Nephron (organoid): ENCODE data around the gene PITPNC1.

ENCODE experiments used
- H3K27ac Mint-ChIP-seq, 3 experiments: 2 replicates each; pipeline ENCODE4 v1.8.0; 2020; ENCODE audit warnings: mixed read lengths in 3 of 3, mild to moderate bottlenecking in 2 of 3, moderate library complexity in 1 of 3
- H3K27me3 Mint-ChIP-seq: 2 replicates; pipeline ENCODE4 v1.8.0; 2021; ENCODE audit warnings: low read depth, mild to moderate bottlenecking, moderate library complexity, mixed read lengths
- H3K36me3 Mint-ChIP-seq: 2 replicates; pipeline ENCODE4 v1.8.0; 2020; ENCODE audit warnings: low read depth, mixed read lengths
- H3K4me1 Mint-ChIP-seq: 2 replicates; pipeline ENCODE4 v1.8.0; 2020; ENCODE audit warnings: mixed read lengths
- H3K4me3 Mint-ChIP-seq, 3 experiments: 2 replicates each; pipeline ENCODE4 v1.8.0; 2020; ENCODE audit warnings: mild to moderate bottlenecking in 3 of 3, mixed read lengths in 3 of 3, moderate library complexity in 2 of 3
- H3K9me3 Mint-ChIP-seq: 2 replicates; pipeline ENCODE4 v1.8.0; 2020; ENCODE audit warnings: mixed read lengths
- CTCF ChIP-seq, 3 experiments: fragments of 200-600 bp; sonication (generic); IDR thresholded peaks; one replicate each; pipeline ENCODE4 v1.5.0; 2021; ENCODE audit warnings: antibody characterized with exemption in 3 of 3; ENCODE audit not compliant: unreplicated experiment in 3 of 3

PITPNC1 gene

GRCh38 chr17:67500677-67501300 is 123.7 kb downstream of the PITPNC1 start:
- TF ChIP-seq CTCF (IDR thresholded peaks at IDR 0.05; ENCODE audit: unreplicated experiment in 3 of 3) = no peak
- H3K4me3 Mint-ChIP-seq = no peak overlapping the region
- no peaks in the 10 kb centered on the region for H3K36me3 Mint-ChIP-seq
- H3K9me3 Mint-ChIP-seq = no peaks in the 10 kb centered on the region
- no peaks in the 10 kb centered on the region for H3K27me3 Mint-ChIP-seq
- H3K27ac Mint-ChIP-seq = no peak overlapping the region
- peaks cover 6% of the 10 kb centered on the region for H3K4me1 Mint-ChIP-seq

GRCh38 chr17:67502151-67502550 is 125.1 kb downstream of the PITPNC1 start:
- no peak for TF ChIP-seq CTCF (IDR thresholded peaks at IDR 0.05; ENCODE audit: unreplicated experiment in 3 of 3)
- H3K27me3 Mint-ChIP-seq = no peaks in the 10 kb centered on the region
- no peak overlapping the region for H3K4me3 Mint-ChIP-seq
- peaks cover 4% of the 10 kb centered on the region for H3K36me3 Mint-ChIP-seq
- no peaks in the 10 kb centered on the region for H3K4me1 Mint-ChIP-seq
- no peak overlapping the region for H3K27ac Mint-ChIP-seq
- peaks cover 4% of the 10 kb centered on the region for H3K9me3 Mint-ChIP-seq

- Mint-ChIP-seq H3K4me3 (no peak overlapping the region), H3K36me3 (peaks cover 5% of the 10 kb centered on the region), H3K27me3 (no peaks in the 10 kb centered on the region), H3K4me1 (no peaks in the 10 kb centered on the region), H3K9me3 (peaks cover 9% of the 10 kb centered on the region), H3K27ac (no peak overlapping the region)
- no peak for TF ChIP-seq CTCF (IDR thresholded peaks at IDR 0.05; ENCODE audit: unreplicated experiment in 3 of 3)
These were observed 126.1 kb downstream of the PITPNC1 start for GRCh38 chr17:67503184-67503583.

GRCh38 chr17:67503739-67504138 is 126.7 kb downstream of the PITPNC1 start:
- TF ChIP-seq CTCF (IDR thresholded peaks at IDR 0.05; ENCODE audit: unreplicated experiment in 3 of 3) = no peak
- Mint-ChIP-seq H3K9me3 (peaks cover 11% of the 10 kb centered on the region), H3K27me3 (no peaks in the 10 kb centered on the region), H3K36me3 (peaks cover 8% of the 10 kb centered on the region), H3K27ac (no peak overlapping the region), H3K4me3 (no peak overlapping the region), H3K4me1 (no peaks in the 10 kb centered on the region)

GRCh38 chr17:67504182-67504581 is 127.1 kb downstream of the PITPNC1 start:
- no peak for TF ChIP-seq CTCF (IDR thresholded peaks at IDR 0.05; ENCODE audit: unreplicated experiment in 3 of 3)
- Mint-ChIP-seq H3K4me1 (no peaks in the 10 kb centered on the region), H3K4me3 (no peak overlapping the region), H3K27ac (no peak overlapping the region), H3K36me3 (peaks cover 8% of the 10 kb centered on the region), H3K27me3 (no peaks in the 10 kb centered on the region), H3K9me3 (peaks cover 11% of the 10 kb centered on the region)

- H3K4me1 Mint-ChIP-seq = no peaks in the 10 kb centered on the region
- H3K4me3 Mint-ChIP-seq = no peak overlapping the region
- no peaks in the 10 kb centered on the region for H3K27me3 Mint-ChIP-seq
- H3K36me3 Mint-ChIP-seq = peaks cover 8% of the 10 kb centered on the region
- no peak overlapping the region for H3K27ac Mint-ChIP-seq
- no peak for TF ChIP-seq CTCF (IDR thresholded peaks at IDR 0.05; ENCODE audit: unreplicated experiment in 3 of 3)
- peaks cover 11% of the 10 kb centered on the region for H3K9me3 Mint-ChIP-seq
These were observed 129.9 kb downstream of the PITPNC1 start for GRCh38 chr17:67506966-67507365.
